Panc1 (cell line): ENCODE data around the gene ADD1.

Experiments
- CTCF ChIP-seq: fragments of 450-650 bp; IDR thresholded peaks from 2 replicates; pipeline ENCODE4 v1.5.1; 2017; ENCODE audit warnings: mild to moderate bottlenecking
- POLR2AphosphoS5 ChIP-seq: IDR thresholded peaks from 2 replicates; pipeline ENCODE4 v1.6.1; 2012; ENCODE audit warnings: mild to moderate bottlenecking, low read depth, low read length, moderate library complexity

- TF ChIP-seq CTCF (no peak), POLR2AphosphoS5 (no peak)
These were observed 46.6 kb upstream of the ADD1 start for GRCh38 chr4:2796849-2797544.
